GM23338 (cell line): ENCODE measurements around the gene DCAF4. TPM values are rescaled to one million over a fixed set of nuclear protein-coding genes. Genes with fewer than 3 reads are reported as not detected.
"Not testable (repeated sequence)": the region's sequence is repeated elsewhere in the genome, so short reads cannot be mapped to it uniquely, and the experiment has no call there.

Source experiments
- ATAC-seq: fragments of 200-7000 bp; cut with Tn5 transposase; 3 replicates; pipeline ENCODE4 v1.9.1; 2020
- DNase-seq: peaks from one replicate; pipeline ENCODE4 v3.0.0-alpha.2; 2015; ENCODE audit warnings: low spot score
- H2AFZ ChIP-seq: fragments of 200-600 bp; sonication (generic); 2 replicates; pipeline ENCODE4 v1.8.0; 2016; ENCODE audit warnings: antibody characterized with exemption, mild to moderate bottlenecking, moderate library complexity
- H3F3A ChIP-seq: fragments of 200-600 bp; sonication (generic); replicated peaks from 2 replicates; pipeline ENCODE4 v1.8.0; 2017; ENCODE audit warnings: antibody characterized with exemption, mixed run types, low read depth
- H3K27ac ChIP-seq: fragments of 200-600 bp; sonication (generic); 2 replicates; pipeline ENCODE4 v1.6.1; 2016; ENCODE audit warnings: low read depth
- H3K27me3 ChIP-seq: fragments of 200-600 bp; sonication (generic); 2 replicates; pipeline ENCODE4 v1.8.0; 2016; ENCODE audit warnings: mild to moderate bottlenecking, mixed run types, moderate library complexity; ENCODE audit not compliant: insufficient read depth
- H3K36me3 ChIP-seq: fragments of 200-600 bp; sonication (generic); 2 replicates; pipeline ENCODE4 v1.8.0; 2016; ENCODE audit warnings: mild to moderate bottlenecking; ENCODE audit not compliant: insufficient read depth
- H3K4me1 ChIP-seq: fragments of 200-600 bp; sonication (generic); 2 replicates; pipeline ENCODE4 v1.8.0; 2016; ENCODE audit warnings: mild to moderate bottlenecking, moderate library complexity; ENCODE audit not compliant: insufficient read depth
- H3K4me2 ChIP-seq: fragments of 200-600 bp; sonication (generic); 2 replicates; pipeline ENCODE4 v1.7.1; 2017; ENCODE audit warnings: mixed run types
- H3K4me3 ChIP-seq: fragments of 200-600 bp; sonication (generic); 2 replicates; pipeline ENCODE4 v1.6.1; 2016; ENCODE audit warnings: mixed run types
- H3K79me2 ChIP-seq: fragments of 200-600 bp; sonication (generic); replicated peaks from 2 replicates; pipeline ENCODE4 v1.8.0; 2017; ENCODE audit warnings: mild to moderate bottlenecking; ENCODE audit not compliant: insufficient read depth
- H3K9me2 ChIP-seq: fragments of 200-600 bp; sonication (generic); 2 replicates; pipeline ENCODE4 v1.8.0; 2017; ENCODE audit not compliant: insufficient read depth
- H4K20me1 ChIP-seq: fragments of 200-600 bp; sonication (generic); replicated peaks from 2 replicates; pipeline ENCODE4 v1.8.0; 2017; ENCODE audit warnings: mild to moderate bottlenecking; ENCODE audit not compliant: insufficient read depth
- H3K27ac Mint-ChIP-seq: 2 replicates; pipeline ENCODE4 v1.8.0; 2020; ENCODE audit warnings: inconsistent platforms, mild to moderate bottlenecking, moderate library complexity, mixed read lengths
- H3K27me3 Mint-ChIP-seq: 3 replicates; pipeline ENCODE4 v1.8.0; 2022; ENCODE audit warnings: low read depth, mild to moderate bottlenecking, moderate library complexity, mixed read lengths, inconsistent platforms; ENCODE audit not compliant: insufficient read depth, poor library complexity
- H3K36me3 Mint-ChIP-seq: 3 replicates; pipeline ENCODE4 v1.8.0; 2021; ENCODE audit warnings: low read depth, mild to moderate bottlenecking, inconsistent platforms, moderate library complexity, mixed read lengths
- H3K4me1 Mint-ChIP-seq: 3 replicates; pipeline ENCODE4 v1.8.0; 2020; ENCODE audit warnings: mild to moderate bottlenecking, inconsistent platforms, mixed read lengths
- H3K4me3 Mint-ChIP-seq: 3 replicates; pipeline ENCODE4 v1.8.0; 2021; ENCODE audit warnings: moderate library complexity, mild to moderate bottlenecking, inconsistent platforms, mixed read lengths
- H3K9me3 Mint-ChIP-seq: 3 replicates; pipeline ENCODE4 v1.8.0; 2020; ENCODE audit warnings: moderate library complexity, mild to moderate bottlenecking, inconsistent platforms, mixed read lengths
- CREB1 ChIP-seq: fragments of 250-450 bp; sonication (Bioruptor Pico); IDR thresholded peaks from 2 replicates; pipeline ENCODE4 v1.5.0; 2020; ENCODE audit warnings: low read depth, mild to moderate bottlenecking, moderate library complexity
- STAT1 ChIP-seq: IDR thresholded peaks from one replicate; pipeline ENCODE4 v1.6.1; 2016; ENCODE audit warnings: antibody characterized with exemption; ENCODE audit not compliant: unreplicated experiment
- polyA plus RNA-seq: library from polyadenylated mRNA; unstranded; fragments of >200 nt; fragmentation: Nextera tagmentation; extraction: Ambion mirVana; gene quantifications from 2 replicates; pipeline ENCODE4 v1.2.1, GENCODE V29; 2016
- total RNA-seq: library from RNA; depleted of rRNA; stranded (reverse); fragments of >200 nt; shearing (Covaris generic); gene quantifications from 2 replicates; pipeline ENCODE4 v1.2.3, GENCODE V29; 2014
- TF ChIP-seq, protein P1 (sequence below): fragments of 250-450 bp; sonication (Bioruptor Pico); IDR thresholded peaks from 2 replicates; pipeline ENCODE4 v1.5.0; 2020; ENCODE audit warnings: mild to moderate bottlenecking, moderate library complexity

Gene DCAF4
- total and polyA plus RNA-seq, 2 experiments from 2014 or later, result 17.5 to 39.3 TPM

DNA sequence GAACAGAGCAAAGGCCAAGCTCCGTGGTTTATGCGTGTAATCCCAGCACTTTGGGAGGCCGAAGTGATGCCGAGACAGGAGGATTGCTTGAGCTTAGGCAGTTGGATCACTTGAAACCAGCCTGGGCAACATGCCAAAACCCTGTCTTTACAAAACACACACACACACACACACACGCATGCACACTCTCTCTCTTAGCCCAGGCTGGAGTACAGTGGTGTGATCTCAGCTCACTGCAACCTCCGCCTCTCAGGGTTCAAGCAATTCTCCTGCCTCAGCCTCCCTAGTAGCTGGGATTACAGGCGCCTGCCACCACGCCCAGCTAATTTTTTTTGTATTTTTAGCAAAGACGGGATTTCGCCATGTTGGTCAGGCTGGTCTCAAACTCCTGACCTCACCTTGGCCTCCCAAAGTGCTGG is 36.1 kb downstream of the DCAF4 start:
- ATAC-seq, result not testable (repeated sequence)
- peaks cover 11% of the 10 kb centered on the region for H3K27me3 Mint-ChIP-seq

DNA sequence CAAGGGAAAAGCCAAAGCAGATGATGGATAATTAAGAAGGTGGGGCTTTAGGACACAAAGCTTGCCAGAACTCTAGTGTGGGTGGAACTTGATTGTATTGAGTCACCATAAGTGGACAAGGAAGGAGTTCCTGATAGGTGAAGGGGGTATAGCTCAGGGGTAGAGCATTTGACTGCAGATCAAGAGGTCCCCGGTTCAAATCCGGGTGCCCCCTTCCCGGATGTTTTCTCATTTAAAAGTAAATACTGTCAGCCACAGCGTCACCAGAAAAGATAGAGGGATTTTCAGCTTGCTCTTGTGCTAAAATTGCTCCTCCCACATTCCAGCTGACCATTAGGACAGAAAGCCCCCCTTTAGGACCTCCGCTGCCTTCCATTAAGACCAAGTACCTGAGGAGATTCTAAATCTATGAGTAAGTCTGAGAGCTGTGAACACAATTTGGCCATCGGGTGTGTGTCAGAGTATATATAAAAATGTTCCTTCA is 36.6 kb downstream of the DCAF4 start:
- ATAC-seq, result peak; percentile 77
- no peaks in the 10 kb centered on the region for H3K4me1 ChIP-seq
- no peak overlapping the region for H3K4me2 ChIP-seq
- no peaks in the 10 kb centered on the region for H3K9me2 ChIP-seq
- no peak overlapping the region for H2AFZ ChIP-seq
- TF ChIP-seq STAT1 (no peak), CREB1 (CRISPR knock-in tag) (peak; percentile 28; the same call in 1 of the 2 replicates)
- TF ChIP-seq, protein P1, sequence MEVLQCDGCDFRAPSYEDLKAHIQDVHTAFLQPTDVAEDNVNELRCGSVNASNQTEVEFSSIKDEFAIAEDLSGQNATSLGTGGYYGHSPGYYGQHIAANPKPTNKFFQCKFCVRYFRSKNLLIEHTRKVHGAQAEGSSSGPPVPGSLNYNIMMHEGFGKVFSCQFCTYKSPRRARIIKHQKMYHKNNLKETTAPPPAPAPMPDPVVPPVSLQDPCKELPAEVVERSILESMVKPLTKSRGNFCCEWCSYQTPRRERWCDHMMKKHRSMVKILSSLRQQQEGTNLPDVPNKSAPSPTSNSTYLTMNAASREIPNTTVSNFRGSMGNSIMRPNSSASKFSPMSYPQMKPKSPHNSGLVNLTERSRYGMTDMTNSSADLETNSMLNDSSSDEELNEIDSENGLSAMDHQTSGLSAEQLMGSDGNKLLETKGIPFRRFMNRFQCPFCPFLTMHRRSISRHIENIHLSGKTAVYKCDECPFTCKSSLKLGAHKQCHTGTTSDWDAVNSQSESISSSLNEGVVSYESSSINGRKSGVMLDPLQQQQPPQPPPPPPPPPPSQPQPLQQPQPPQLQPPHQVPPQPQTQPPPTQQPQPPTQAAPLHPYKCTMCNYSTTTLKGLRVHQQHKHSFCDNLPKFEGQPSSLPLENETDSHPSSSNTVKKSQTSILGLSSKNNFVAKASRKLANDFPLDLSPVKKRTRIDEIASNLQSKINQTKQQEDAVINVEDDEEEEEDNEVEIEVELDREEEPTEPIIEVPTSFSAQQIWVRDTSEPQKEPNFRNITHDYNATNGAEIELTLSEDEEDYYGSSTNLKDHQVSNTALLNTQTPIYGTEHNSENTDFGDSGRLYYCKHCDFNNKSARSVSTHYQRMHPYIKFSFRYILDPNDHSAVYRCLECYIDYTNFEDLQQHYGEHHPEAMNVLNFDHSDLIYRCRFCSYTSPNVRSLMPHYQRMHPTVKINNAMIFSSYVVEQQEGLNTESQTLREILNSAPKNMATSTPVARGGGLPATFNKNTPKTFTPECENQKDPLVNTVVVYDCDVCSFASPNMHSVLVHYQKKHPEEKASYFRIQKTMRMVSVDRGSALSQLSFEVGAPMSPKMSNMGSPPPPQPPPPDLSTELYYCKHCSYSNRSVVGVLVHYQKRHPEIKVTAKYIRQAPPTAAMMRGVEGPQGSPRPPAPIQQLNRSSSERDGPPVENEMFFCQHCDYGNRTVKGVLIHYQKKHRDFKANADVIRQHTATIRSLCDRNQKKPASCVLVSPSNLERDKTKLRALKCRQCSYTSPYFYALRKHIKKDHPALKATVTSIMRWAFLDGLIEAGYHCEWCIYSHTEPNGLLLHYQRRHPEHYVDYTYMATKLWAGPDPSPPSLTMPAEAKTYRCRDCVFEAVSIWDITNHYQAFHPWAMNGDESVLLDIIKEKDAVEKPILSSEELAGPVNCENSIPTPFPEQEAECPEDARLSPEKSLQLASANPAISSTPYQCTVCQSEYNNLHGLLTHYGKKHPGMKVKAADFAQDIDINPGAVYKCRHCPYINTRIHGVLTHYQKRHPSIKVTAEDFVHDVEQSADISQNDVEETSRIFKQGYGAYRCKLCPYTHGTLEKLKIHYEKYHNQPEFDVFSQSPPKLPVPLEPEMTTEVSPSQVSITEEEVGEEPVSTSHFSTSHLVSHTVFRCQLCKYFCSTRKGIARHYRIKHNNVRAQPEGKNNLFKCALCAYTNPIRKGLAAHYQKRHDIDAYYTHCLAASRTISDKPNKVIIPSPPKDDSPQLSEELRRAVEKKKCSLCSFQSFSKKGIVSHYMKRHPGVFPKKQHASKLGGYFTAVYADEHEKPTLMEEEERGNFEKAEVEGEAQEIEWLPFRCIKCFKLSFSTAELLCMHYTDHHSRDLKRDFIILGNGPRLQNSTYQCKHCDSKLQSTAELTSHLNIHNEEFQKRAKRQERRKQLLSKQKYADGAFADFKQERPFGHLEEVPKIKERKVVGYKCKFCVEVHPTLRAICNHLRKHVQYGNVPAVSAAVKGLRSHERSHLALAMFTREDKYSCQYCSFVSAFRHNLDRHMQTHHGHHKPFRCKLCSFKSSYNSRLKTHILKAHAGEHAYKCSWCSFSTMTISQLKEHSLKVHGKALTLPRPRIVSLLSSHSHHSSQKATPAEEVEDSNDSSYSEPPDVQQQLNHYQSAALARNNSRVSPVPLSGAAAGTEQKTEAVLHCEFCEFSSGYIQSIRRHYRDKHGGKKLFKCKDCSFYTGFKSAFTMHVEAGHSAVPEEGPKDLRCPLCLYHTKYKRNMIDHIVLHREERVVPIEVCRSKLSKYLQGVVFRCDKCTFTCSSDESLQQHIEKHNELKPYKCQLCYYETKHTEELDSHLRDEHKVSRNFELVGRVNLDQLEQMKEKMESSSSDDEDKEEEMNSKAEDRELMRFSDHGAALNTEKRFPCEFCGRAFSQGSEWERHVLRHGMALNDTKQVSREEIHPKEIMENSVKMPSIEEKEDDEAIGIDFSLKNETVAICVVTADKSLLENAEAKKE (CRISPR knock-in tag), result 0 out of 2 replicates have a peak, but pooled peaks have one; percentile 35
- DNase-seq, result peak; percentile 79
- H4K20me1 ChIP-seq, result no peaks in the 10 kb centered on the region
- Mint-ChIP-seq H3K36me3 (peaks cover 14% of the 10 kb centered on the region), H3K9me3 (peaks cover 4% of the 10 kb centered on the region; the same call in 2 of the 3 replicates), H3K4me3 (peak overlapping the region; percentile 4; the same call in 1 of the 3 replicates), H3K27me3 (peaks cover 11% of the 10 kb centered on the region), H3K27ac (no peak overlapping the region), H3K4me1 (no peaks in the 10 kb centered on the region)
- no peaks in the 10 kb centered on the region for H3K36me3 ChIP-seq
- H3F3A ChIP-seq, result no peaks in the 10 kb centered on the region
- no peak overlapping the region for H3K4me3 ChIP-seq
- H3K27ac ChIP-seq, result no peak overlapping the region
- no peaks in the 10 kb centered on the region for H3K79me2 ChIP-seq
- no peaks in the 10 kb centered on the region for H3K27me3 ChIP-seq

More for the DNA sequence above, 36.1 kb downstream of the DCAF4 start:
- H3K4me2 ChIP-seq, H3K9me3 Mint-ChIP-seq, H3K4me1 Mint-ChIP-seq, H3K27ac ChIP-seq, DNase-seq, H3K36me3 ChIP-seq, H3K4me3 Mint-ChIP-seq, H3K27ac Mint-ChIP-seq, H3K79me2 ChIP-seq, H3K9me2 ChIP-seq, H2AFZ ChIP-seq, H4K20me1 ChIP-seq, H3K4me1 ChIP-seq, H3K27me3 ChIP-seq, H3K4me3 ChIP-seq, H3F3A ChIP-seq: not testable (repeated sequence)
- peaks cover 14% of the 10 kb centered on the region for H3K36me3 Mint-ChIP-seq
